ENCODE measurements around the gene F2RL2. TPM values are rescaled to one million over a fixed set of nuclear protein-coding genes. Genes with fewer than 3 reads are reported as not detected.
"Not testable (repeated sequence)": the region's sequence is repeated elsewhere in the genome, so short reads cannot be mapped to it uniquely, and the experiment has no call there.

Gene F2RL2
- total RNA-seq, 1 donor from 2014 or later = 0.48 TPM

GRCh38 chr5:76622076-76622475 lies 1.1 kb downstream of the F2RL2 start:
- DNase-seq (ENCODE audit: low read depth) = no peak

DNA sequence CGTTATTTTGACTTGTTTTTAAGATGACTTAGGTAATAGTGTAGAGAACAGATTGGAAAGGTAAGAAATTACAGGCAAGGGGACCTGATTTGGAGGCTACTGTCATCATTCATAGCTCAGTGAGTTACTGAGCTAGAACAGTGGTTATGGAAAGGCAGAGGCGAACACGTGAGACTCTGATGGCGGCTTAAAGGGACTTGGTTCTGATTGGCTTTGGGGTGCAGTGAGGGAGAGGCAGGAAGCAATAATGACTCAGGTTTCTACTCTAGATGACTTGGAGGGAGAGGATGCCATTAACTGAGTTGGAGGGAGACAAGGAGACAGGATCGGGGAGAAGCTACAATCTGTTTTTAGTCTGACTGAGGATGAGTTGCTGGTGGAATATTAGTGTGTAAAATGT lies 3.0 kb downstream of the F2RL2 start:
- DNase-seq (ENCODE audit: low read depth) = no peak

- no peak for DNase-seq (ENCODE audit: low read depth)
These were observed 5.5 kb downstream of the F2RL2 start for GRCh38 chr5:76617675-76618074.

DNA sequence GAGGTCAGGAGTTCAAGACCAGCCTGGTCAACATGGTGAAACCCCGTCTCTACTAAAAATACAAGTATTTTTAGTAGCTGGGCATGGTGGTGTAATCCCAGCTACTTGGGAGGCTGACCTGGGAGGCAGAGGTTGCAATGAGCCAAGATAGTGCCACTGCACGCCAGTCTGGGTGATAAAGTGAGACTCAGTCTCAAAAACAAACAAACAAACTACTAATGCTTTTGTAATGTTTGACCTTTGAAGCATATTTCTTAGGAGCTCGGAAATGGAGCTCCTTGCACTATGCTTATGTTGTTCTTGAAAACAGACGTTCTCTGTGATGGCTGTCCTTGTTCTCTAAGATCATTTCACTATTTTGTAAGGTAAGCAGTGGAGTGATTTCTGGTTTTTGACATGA lies 6.0 kb downstream of the F2RL2 start:
- no peak for DNase-seq (ENCODE audit: low read depth)

- no peak for DNase-seq (ENCODE audit: low read depth)
These were observed 7.0 kb downstream of the F2RL2 start for GRCh38 chr5:76616206-76616605.

- no peak for DNase-seq (ENCODE audit: low read depth)
These were observed 7.4 kb downstream of the F2RL2 start for GRCh38 chr5:76615759-76616158.

DNA sequence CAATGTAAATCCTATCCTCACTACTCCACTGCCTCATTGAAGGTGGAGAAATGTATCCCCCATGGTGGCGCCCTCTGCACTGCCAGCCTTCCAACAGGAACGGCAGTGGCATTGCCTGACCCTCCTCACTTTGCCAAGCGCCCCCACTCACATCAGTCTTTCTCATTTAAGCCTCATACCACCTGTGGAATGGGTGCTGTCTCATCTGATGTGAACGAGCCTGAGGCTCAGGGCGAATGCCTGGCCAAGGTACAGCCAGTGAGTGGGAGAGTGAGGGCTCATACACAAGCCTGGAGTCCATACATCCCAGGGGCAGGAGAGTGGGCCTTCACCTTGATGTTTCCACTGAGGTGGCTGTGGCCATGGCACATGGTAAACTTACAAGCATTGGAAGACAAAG lies 10.3 kb downstream of the F2RL2 start:
- DNase-seq (ENCODE audit: low read depth) = no peak

DNA sequence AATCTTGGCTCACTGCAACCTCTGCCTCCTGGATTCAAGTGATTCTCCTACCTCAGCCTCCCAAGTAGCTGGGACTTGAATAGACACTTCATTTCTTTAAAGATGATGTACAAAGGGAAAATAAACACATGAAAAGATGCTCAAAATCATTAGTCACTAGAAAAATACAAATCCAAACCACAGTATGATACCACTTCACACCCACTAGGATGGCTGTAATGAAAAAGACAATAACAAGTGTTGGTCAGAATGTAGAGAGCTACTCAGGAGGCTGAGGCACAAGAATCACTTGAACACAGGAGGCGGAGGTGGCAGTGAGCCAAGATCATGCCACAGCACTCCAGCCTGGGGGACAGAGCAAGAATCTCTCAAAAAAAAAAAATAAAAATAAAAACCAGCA lies 13.0 kb downstream of the F2RL2 start:
- DNase-seq (ENCODE audit: low read depth) = no peak

DNA sequence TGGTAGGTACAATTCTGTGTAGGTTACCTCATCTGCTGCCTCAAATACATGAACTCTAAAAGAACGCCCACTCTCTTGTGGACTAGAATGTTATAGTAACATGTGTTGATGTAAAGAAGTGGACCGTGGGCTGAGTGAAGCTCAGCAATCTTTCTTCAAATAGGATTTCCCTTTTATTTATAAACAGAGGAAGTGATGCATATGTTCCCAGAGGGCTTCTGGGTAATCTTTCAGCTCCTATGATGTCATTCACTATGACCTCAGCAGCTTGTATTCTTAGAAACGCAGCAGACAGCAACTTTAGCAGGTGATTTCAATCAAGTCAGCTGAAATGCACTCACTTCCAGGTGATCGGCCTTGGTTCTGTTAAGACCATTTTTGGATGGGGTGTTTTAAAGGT lies 14.4 kb downstream of the F2RL2 start:
- no peak for DNase-seq (ENCODE audit: low read depth)

DNA sequence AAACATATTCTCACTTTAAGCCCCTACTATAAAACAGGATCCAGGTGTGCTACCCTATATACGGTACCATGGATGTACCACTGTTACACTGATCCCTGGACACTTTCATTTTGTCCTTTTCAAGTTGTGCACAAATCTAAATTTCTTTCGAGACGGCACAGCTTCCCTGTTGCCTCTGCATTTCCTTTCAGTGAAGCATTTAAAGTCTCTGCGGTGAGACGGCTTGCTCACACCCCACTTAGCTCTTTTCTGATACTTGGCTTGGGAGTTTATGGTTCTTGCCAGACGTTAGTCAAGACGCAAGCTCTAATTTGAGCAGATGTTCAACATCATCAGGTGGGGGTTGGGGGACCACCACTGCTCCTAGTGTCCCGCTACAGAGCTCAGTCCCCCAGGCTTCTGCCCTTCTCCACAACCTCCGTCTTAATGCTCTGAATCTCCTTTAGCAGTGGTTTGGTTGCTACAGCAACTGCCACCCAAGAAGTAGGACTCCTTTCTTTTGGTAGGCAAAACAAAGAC lies 15.8 kb downstream of the F2RL2 start:
- DNase-seq (ENCODE audit: low read depth) = no peak

GRCh38 chr5:76606701-76607100 lies 16.5 kb downstream of the F2RL2 start:
- no peak for DNase-seq (ENCODE audit: low read depth)

- peak; percentile 32 for DNase-seq (ENCODE audit: low read depth)
These were observed 18.4 kb downstream of the F2RL2 start for GRCh38 chr5:76604838-76605237.

DNA sequence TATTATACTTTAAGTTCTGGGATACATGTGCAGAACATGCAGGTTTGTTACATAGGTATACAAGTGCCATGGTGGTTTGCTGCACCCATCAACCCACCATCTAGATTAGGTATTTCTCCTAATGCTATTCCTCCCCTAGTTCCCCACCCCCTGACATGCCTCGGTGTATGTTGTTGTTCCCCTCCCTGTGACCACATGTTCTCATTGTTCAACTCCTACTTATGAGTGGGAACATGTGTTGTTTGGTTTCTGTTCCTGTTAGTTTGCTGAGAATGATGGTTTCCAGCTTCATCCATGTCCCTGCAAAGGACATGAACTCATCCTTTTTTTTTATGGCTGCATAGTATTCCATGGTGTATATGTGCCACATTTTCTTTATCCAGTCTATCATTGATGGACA lies 19.2 kb downstream of the F2RL2 start:
- not testable (repeated sequence) for DNase-seq (ENCODE audit: low read depth)

DNA sequence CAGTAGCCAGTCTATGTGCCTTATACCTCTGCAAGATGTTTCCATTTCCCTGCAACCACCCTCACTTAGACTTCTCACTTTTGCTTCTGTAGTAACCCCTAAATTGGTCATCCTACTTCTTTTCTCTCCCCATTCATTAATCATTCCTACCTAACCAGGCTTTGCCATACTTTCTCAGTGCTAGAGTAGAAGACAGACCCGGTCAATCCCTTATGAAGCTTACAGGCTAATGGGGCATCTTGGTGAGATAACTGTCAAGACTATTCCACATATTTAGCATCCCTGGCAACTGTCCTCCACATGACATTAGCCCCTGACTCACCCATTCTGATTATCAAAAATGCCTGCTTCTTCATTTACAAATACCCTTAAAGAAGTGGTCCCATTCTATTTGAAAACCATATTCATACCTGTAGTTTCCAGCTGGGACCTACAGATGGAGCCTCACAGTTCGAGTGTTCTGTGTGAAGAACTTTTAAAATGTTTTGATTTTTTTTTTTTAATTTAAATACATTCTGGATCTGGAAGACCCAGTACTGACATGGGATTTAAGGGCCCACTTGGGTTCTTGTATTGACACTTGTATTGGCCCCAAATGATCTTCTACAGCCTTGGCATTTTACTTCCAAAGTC lies 21.0 kb downstream of the F2RL2 start:
- DNase-seq (ENCODE audit: low read depth) = no peak

GRCh38 chr5:76601470-76601869 lies 21.7 kb downstream of the F2RL2 start:
- peak; percentile 79 for DNase-seq (ENCODE audit: low read depth)

DNA sequence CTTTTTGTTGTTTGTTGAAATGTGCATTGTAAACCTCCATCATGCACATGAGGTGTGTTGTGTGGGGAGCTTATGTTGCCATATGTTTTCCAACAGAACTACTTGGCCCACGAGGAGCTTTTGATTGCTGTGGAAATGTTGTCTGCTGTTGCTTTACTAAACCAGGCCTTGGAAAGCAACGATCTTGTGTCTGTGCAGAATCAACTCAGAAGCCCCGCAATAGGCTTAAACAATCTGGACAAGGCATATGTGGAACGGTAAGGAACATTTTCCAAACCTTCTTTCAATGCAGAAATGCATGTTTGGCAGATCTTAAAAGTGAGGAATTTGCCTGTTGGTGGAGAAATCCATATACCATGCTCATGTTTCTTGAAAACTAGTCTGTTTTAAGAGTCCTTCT lies 22.5 kb downstream of the F2RL2 start:
- DNase-seq (ENCODE audit: low read depth) = no peak

GRCh38 chr5:76598531-76598930 lies 24.7 kb downstream of the F2RL2 start:
- DNase-seq (ENCODE audit: low read depth) = no peak

GRCh38 chr5:76595755-76596481 lies 27.3 kb downstream of the F2RL2 start:
- DNase-seq (ENCODE audit: low read depth) = no peak

DNA sequence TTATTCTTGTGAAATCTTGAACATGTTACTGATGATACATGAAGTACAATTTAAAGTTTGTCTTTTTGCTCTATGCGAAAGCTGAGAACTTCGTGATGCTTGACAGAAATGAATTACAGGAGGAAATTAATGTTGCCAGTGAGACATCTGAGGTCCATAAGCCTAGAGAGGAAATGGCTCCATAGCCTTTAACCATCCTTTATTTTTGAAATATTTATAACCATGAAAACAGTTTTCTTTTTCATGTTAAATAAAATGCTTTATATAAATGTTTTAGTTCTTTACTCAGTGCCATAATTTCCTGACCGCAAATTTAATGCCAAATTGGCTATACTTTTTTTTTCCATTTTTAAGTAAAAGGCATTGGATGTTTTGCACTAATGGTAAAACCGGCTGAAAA lies 29.1 kb downstream of the F2RL2 start:
- no peak for DNase-seq (ENCODE audit: low read depth)

DNA sequence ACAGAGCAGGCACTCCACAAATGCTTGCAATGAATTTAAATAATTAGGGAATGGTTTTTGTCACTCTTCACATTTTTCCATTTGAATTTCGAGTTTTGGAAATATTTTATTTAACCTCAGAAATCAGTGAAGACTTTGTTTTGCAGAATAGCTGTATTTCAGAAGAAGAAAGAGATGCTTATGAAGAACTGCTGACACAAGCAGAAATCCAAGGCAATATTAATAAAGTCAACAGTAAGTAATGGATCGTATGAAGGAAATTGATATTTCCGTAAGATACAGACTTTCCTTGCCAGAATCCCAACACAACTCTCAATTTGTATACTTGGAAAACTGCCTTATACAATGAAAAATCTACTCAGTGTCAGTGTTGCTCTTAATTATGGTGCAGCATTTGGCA lies 30.5 kb downstream of the F2RL2 start:
- DNase-seq (ENCODE audit: low read depth) = no peak

GRCh38 chr5:76591366-76591765 lies 31.8 kb downstream of the F2RL2 start:
- no peak for DNase-seq (ENCODE audit: low read depth)

- no peak for DNase-seq (ENCODE audit: low read depth)
These were observed 33.2 kb downstream of the F2RL2 start for GRCh38 chr5:76590027-76590426.

DNA sequence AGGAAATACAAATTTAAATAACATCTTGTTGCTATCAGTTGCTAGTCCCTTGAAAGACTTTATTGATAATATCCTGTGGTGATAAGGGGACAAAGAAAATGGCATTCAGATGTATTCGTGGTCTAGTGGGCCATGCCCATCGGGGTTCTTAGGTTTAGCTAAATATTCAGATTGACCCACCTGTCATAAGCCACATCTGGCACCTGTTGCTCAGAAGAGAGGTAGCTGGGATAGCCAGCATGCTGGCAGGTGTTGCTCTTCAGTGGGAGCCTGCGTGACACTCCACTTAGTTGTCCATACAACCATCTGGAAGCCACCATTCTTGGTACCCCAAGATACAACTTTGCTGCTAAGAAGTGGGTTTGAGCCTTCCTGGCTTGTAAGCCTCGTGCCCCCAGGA lies 36.7 kb downstream of the F2RL2 start:
- DNase-seq (ENCODE audit: low read depth) = no peak
